HepG2 (cell line): ENCODE measurements around the gene NRL. TPM values are rescaled to one million over a fixed set of nuclear protein-coding genes. Genes with fewer than 3 reads are reported as not detected.
A peak's percentile ranks its signal among the peaks of the same experiment; 100 is the strongest.

Source experiments
- CCAR2 ChIP-seq: fragments of 200-400 bp; formaldehyde crosslinking; optimal IDR thresholded peaks from 2 replicates; pipeline ENCODE3; 2018; ENCODE audit warnings: low read depth, mild to moderate bottlenecking, low read length, moderate library complexity
- DMTF1 ChIP-seq: sonication (generic); formaldehyde crosslinking; IDR thresholded peaks from 2 replicates; pipeline ENCODE4 v1.4.0; 2020; ENCODE audit warnings: mild to moderate bottlenecking, missing genetic modification reagents
- LBX2 ChIP-seq: sonication (generic); formaldehyde crosslinking; IDR thresholded peaks from 2 replicates; pipeline ENCODE4 v1.5.0; 2020; ENCODE audit warnings: missing genetic modification reagents, mild to moderate bottlenecking, borderline replicate concordance
- MTF2 ChIP-seq: sonication (generic); formaldehyde crosslinking; IDR thresholded peaks from 2 replicates; pipeline ENCODE4 v1.5.0; 2020; ENCODE audit warnings: missing genetic modification reagents, borderline replicate concordance
- MYC ChIP-seq: sonication (generic); formaldehyde crosslinking; IDR thresholded peaks from 2 replicates; pipeline ENCODE4 v1.9.0; 2021; ENCODE audit warnings: missing genetic modification reagents, borderline replicate concordance
- NCOA5 ChIP-seq: sonication (generic); formaldehyde crosslinking; IDR thresholded peaks from 2 replicates; pipeline ENCODE4 v1.4.0; 2020; ENCODE audit warnings: missing genetic modification reagents
- PAWR ChIP-seq: sonication (generic); formaldehyde crosslinking; IDR thresholded peaks from 2 replicates; pipeline ENCODE4 v1.4.0; 2020; ENCODE audit warnings: missing genetic modification reagents, mild to moderate bottlenecking, borderline replicate concordance
- PPARG ChIP-seq: conservative IDR thresholded peaks from 2 replicates; pipeline ENCODE4 v1.6.1; 2016; ENCODE audit warnings: missing biosample characterization, missing genetic modification reagents
- SMAD1 ChIP-seq: sonication (generic); formaldehyde crosslinking; IDR thresholded peaks from 2 replicates; pipeline ENCODE4 v1.4.0; 2020; ENCODE audit warnings: missing genetic modification reagents, low read depth, mild to moderate bottlenecking, borderline replicate concordance
- SMYD3 ChIP-seq: sonication (generic); formaldehyde crosslinking; IDR thresholded peaks from 2 replicates; pipeline ENCODE4 v1.8.1; 2023; ENCODE audit warnings: mild to moderate bottlenecking, missing genetic modification reagents
- SRSF9 ChIP-seq: fragments of 200-400 bp; formaldehyde crosslinking; IDR thresholded peaks from 2 replicates; pipeline ENCODE4 v1.6.1; 2018; ENCODE audit warnings: borderline replicate concordance, mild to moderate bottlenecking, low read depth, low read length; ENCODE audit not compliant: insufficient read depth, poor library complexity, severe bottlenecking
- ZBTB7A ChIP-seq: sonication (generic); formaldehyde crosslinking; IDR thresholded peaks from 2 replicates; pipeline ENCODE4 v1.8.0; 2022; ENCODE audit warnings: mild to moderate bottlenecking, missing genetic modification reagents
- ZFX ChIP-seq: sonication (generic); formaldehyde crosslinking; IDR thresholded peaks from 2 replicates; pipeline ENCODE4 v1.4.0; 2020; ENCODE audit warnings: mild to moderate bottlenecking, low read depth, missing genetic modification reagents, moderate library complexity
- ZNF207 ChIP-seq: fragments of 450-650 bp; IDR thresholded peaks from 2 replicates; pipeline ENCODE4 v1.6.1; 2016; ENCODE audit warnings: antibody characterized with exemption, borderline replicate concordance
- ZNF576 ChIP-seq: sonication (generic); formaldehyde crosslinking; IDR thresholded peaks from 2 replicates; pipeline ENCODE4 v1.4.0; 2020; ENCODE audit warnings: mild to moderate bottlenecking, missing genetic modification reagents
- ZNF879 ChIP-seq: sonication (generic); formaldehyde crosslinking; IDR thresholded peaks from 2 replicates; pipeline ENCODE4 v1.8.1; 2023; ENCODE audit warnings: missing genetic modification reagents
- ZSCAN9 ChIP-seq: IDR thresholded peaks from 2 replicates; pipeline ENCODE4 v1.6.1; 2016; ENCODE audit warnings: borderline replicate concordance
- polyA plus RNA-seq, 8 experiments: library from polyadenylated mRNA; depleted of rRNA in 3 of 8; stranded (reverse) in 7 of 8; unstranded in 1 of 8; fragments of >200 nt; fragmentation: Illumina TruSeq in 4 of 8; extraction: Trizol in 4 of 8; gene quantifications; 2 replicates each; pipeline versions ENCODE4 v1.2.1 to v1.2.3, GENCODE V29; 2011 to 2016; ENCODE audit warnings: low read depth in 4 of 8, missing spikeins in 1 of 8, mixed read lengths in 1 of 8; ENCODE audit not compliant: insufficient read depth in 1 of 8
- total RNA-seq, 5 experiments: library from RNA; depleted of rRNA; stranded (reverse); fragments of >200 nt; fragmentation: Illumina TruSeq; extraction: Trizol; gene quantifications; 2 replicates each; pipeline ENCODE4 v1.2.3, GENCODE V29; 2016; ENCODE audit warnings: low read depth in 1 of 5
- TF ChIP-seq, protein P1 (sequence below), 2 experiments: sonication (generic) in 1 of 2; formaldehyde crosslinking in 1 of 2; IDR thresholded peaks; 2 replicates each; pipeline versions ENCODE4 v1.4.0 to v1.6.1; 2018 to 2020; ENCODE audit warnings: missing genetic modification reagents in 2 of 2, borderline replicate concordance in 1 of 2, low read depth in 1 of 2, mild to moderate bottlenecking in 1 of 2, missing biosample characterization in 1 of 2
- TF ChIP-seq, protein P2 (sequence below): sonication (generic); formaldehyde crosslinking; conservative IDR thresholded peaks from 2 replicates; pipeline ENCODE4 v1.4.0; 2020; ENCODE audit warnings: mild to moderate bottlenecking, missing genetic modification reagents, moderate library complexity

Gene NRL
- total and polyA plus RNA-seq, 2 of the 13 experiments (the other 11 are each of a cell fraction or from before 2014, with no cell fraction given) = 2.5 to 4.7 TPM

GRCh38 chr14:24093901-24094840, 20.6 kb downstream of the NRL start, which contains the start of gene PCK2 (continued):
- TF ChIP-seq MYC (CRISPR knock-in tag) = peak; percentile 94
- TF ChIP-seq, protein P1, sequence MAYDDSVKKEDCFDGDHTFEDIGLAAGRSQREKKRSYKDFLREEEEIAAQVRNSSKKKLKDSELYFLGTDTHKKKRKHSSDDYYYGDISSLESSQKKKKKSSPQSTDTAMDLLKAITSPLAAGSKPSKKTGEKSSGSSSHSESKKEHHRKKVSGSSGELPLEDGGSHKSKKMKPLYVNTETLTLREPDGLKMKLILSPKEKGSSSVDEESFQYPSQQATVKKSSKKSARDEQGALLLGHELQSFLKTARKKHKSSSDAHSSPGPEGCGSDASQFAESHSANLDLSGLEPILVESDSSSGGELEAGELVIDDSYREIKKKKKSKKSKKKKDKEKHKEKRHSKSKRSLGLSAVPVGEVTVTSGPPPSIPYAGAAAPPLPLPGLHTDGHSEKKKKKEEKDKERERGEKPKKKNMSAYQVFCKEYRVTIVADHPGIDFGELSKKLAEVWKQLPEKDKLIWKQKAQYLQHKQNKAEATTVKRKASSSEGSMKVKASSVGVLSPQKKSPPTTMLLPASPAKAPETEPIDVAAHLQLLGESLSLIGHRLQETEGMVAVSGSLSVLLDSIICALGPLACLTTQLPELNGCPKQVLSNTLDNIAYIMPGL (CRISPR knock-in tag; IDR thresholded peaks at IDR 0.05; ENCODE audit: borderline replicate concordance in 1 of 2, low read depth in 1 of 2) = peak; percentile 92 to 98; a peak in 3 of 4 replicates
- TF ChIP-seq MTF2 (CRISPR knock-in tag) = no peak
- TF ChIP-seq DMTF1 = no peak; the same call in 1 of the 2 replicates
- TF ChIP-seq PPARG (CRISPR knock-in tag) = peak; percentile 75
- TF ChIP-seq LBX2 (CRISPR knock-in tag) = peak; percentile 81
- TF ChIP-seq, protein P2, sequence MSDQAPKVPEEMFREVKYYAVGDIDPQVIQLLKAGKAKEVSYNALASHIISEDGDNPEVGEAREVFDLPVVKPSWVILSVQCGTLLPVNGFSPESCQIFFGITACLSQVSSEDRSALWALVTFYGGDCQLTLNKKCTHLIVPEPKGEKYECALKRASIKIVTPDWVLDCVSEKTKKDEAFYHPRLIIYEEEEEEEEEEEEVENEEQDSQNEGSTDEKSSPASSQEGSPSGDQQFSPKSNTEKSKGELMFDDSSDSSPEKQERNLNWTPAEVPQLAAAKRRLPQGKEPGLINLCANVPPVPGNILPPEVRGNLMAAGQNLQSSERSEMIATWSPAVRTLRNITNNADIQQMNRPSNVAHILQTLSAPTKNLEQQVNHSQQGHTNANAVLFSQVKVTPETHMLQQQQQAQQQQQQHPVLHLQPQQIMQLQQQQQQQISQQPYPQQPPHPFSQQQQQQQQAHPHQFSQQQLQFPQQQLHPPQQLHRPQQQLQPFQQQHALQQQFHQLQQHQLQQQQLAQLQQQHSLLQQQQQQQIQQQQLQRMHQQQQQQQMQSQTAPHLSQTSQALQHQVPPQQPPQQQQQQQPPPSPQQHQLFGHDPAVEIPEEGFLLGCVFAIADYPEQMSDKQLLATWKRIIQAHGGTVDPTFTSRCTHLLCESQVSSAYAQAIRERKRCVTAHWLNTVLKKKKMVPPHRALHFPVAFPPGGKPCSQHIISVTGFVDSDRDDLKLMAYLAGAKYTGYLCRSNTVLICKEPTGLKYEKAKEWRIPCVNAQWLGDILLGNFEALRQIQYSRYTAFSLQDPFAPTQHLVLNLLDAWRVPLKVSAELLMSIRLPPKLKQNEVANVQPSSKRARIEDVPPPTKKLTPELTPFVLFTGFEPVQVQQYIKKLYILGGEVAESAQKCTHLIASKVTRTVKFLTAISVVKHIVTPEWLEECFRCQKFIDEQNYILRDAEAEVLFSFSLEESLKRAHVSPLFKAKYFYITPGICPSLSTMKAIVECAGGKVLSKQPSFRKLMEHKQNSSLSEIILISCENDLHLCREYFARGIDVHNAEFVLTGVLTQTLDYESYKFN = peak; percentile 96
- TF ChIP-seq NCOA5 (CRISPR knock-in tag) = peak; percentile 71; the same call in 1 of the 2 replicates
- peak; percentile 17 for TF ChIP-seq CCAR2
- TF ChIP-seq SRSF9 = no peak
- peak; percentile 77 for TF ChIP-seq ZFX (CRISPR knock-in tag)
- TF ChIP-seq SMAD1 = peak; percentile 96
- no peak for TF ChIP-seq ZBTB7A (CRISPR knock-in tag)
- no peak for TF ChIP-seq PAWR
- TF ChIP-seq ZSCAN9 (CRISPR knock-in tag) = peak; percentile 97
- no peak for TF ChIP-seq ZNF207
- peak; percentile 95 for TF ChIP-seq SMYD3 (CRISPR knock-in tag)
- peak; percentile 97 for TF ChIP-seq ZNF879 (CRISPR knock-in tag)
- TF ChIP-seq ZNF576 (CRISPR knock-in tag) = peak; percentile 98
